DMS53 treated with DMSO at 0.1 percent for 48 hours (cell line): ENCODE data around the gene PSTPIP1.

Source experiments
- DNase-seq: peaks from one replicate; lab custom pipeline; 2025; ENCODE audit not compliant: unreplicated experiment; lab: John Stamatoyannopoulos, UW

Gene PSTPIP1

DNA sequence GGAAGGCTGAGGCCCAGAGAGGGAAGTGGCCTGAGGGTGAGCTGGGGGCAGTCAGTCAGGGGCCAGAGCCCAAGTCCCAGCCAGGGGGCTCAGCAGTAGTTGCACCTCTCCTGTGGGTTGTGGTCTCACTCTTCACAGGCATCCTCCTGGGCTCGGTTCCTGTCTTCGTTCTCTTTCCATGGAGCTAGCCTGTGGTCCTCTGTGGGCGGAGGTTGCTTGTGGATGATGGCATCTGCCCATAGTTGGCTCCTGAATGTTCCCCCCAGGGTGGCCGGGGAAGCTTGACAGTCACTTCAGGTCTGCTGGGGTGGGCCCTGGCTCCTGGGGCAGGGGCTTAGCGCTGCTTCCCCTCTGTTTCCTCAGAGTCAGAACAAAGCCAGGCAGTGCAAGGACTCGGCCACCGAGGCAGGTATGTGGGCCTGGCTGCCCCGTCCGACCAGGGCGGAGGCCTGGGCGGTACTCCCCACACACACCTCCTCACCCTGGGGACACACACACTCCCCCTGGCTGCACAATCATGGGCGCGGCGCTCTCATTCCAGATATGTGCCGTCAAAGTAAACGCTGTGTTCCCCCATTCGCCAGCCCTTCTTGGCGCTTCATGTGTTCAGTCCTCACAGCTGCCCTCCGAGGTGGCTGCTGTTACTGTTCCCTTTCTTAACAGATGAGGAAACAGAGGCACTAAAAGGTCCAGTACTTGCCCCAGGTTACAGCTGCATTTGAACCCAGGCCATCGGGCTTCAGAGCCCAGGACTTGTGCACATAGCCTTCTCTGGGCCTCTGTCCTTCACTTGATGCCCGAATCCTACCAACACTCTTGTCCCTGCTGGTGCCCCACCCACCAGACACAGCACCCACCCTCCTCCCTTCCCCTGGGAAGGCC lies 34.5 kb downstream of the PSTPIP1 start:
- no peak for DNase-seq

DNA sequence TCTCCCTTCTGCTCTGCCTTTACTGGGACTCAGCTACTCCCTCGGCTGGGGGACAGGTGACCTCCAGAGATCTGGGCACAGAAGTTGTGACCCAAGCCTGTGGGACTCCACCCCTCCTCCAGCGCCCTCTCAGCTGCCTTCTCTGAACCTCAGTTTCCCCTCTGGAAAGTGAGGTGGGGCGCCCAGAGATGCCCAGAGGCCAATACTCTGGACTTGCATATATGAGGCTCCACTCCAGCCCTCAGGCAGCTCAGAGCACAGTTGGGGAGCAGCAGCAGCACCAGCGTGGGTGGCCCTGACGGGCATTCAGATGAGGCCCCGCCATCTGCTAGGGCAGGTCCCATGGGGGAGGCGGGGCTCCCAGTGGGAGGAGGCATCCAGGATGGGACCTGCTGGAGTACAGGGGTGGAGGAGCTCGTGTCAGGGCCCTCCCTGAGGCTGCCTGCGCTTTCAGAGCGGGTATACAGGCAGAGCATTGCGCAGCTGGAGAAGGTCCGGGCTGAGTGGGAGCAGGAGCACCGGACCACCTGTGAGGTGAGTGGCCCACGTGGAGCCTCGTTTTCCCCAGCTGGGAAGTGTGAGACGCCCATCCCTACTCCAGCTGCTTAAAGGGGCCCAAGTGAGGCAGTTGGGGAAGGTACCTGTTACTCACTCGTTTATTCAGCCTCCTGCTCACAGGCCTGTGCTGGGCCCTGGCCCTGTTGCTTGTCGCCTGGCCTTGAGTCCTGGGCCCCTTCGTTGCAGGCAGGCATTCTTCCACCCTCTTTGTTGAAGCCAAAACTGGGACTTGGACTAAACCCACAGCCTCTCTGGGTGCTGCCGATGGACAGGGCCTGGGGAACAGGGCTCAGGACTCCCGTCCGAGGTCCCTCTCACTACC lies 35.4 kb downstream of the PSTPIP1 start:
- no peak for DNase-seq

DNA sequence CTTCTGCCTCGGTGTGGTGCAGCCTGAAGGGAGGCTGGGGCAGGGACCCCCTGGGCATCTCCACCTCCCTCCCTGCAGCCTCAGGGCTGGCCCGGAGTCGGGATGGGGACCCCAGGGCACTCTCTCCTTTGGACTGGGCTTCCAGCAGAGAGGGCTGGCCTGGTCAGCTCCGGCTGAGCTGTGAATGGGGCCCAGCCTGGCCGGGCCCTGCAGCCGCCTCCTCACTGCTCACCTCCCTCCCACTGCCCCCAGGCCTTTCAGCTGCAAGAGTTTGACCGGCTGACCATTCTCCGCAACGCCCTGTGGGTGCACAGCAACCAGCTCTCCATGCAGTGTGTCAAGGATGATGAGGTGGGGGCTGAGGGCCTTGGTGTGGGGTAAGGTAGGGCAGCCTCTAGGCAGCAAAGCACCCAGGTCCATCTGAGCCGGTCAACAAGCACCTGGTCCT lies 36.0 kb downstream of the PSTPIP1 start:
- no peak for DNase-seq

DNA sequence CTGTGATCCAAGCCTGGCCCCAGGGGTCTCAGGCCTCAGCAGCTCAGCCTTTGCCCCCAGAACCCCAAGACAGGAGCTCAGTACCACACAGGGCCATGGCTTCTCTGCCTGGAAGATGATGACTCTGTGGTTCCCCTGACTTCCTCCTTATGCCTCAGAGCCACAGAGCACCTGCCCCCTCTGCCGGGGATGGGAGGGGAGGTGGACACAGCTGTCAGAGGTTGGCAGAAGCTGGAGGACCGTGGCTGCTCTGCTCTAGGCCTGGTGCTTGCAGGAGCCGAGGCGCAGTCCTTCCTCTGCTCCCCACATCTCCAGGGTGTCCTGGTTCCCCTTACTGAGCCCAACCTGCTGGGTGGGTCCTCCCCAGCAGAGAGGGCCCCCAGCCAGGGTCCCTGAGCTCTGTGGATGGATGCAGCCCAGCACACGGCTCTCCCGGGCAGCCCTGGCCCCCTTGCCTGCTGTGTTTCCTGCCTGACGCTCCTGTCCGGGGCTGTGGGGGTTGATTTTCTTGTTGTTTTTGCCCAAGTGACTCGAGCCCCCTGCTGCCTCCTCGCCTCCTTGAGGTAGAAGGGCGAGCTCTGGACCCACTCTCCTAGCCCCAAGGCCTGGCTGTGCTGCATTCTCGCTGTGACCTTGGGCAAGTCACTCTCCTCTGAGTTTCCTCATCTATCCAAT lies 36.6 kb downstream of the PSTPIP1 start:
- peak; percentile 33 for DNase-seq

DNA sequence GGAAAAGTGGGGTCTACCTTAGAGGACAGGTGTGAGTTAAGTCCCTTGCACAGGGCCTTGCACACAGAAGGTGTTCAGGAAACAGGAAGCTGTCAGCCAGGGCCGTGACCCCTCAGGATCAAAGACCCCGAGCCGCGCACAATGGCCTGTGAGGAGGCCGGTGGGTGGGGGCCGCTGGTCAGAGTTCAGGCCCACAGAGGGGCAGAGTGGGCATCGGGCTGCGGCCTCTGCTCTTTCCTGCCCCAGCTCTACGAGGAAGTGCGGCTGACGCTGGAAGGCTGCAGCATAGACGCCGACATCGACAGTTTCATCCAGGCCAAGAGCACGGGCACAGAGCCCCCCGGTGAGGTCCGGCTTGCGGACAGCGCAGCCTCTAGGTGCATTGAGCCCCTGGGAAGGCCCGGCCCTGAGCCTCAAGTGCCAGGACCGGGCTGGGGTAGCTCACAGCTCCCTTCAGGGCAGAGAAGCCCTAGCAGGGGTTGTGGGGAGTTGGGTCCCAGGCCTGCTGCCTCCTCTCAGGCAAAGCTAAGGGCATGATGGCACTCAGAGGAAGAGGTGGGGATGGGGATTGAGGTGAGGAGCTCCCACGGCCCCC lies 37.2 kb downstream of the PSTPIP1 start:
- DNase-seq, result no peak

DNA sequence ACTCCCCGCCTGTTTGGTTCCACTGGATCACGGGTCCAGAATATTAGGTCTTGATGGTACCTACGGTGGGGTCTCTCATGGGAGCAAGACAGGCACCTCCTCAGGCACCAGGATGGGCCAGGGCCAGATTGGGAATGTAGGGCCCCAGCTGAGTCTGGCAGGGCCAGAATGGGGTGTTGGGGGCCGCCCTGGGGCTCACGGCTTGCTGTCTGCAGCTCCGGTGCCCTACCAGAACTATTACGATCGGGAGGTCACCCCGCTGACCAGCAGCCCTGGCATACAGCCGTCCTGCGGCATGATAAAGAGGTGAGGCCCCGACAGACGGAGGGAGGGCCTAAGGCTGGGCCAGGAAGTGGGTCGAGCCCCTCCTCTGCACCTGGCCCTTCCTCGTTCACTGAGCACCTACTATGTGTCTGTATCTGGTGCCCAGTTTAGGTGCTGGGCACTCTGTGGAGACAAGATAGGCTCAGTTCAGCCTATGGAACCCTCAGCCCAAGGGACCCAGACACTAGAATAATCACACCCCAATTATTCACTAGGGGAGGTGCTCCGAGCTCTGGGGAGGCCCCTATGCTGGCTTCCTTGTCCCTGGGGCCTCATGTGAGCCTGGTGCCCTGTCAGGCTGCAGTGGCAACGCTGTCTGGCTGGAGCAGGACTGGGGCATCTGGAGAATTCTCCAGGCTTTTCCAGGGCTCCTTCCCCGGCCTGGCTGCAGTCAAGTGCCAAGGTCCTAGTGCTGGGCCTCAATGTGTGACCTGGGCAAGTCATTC lies 37.9 kb downstream of the PSTPIP1 start:
- no peak for DNase-seq

DNA sequence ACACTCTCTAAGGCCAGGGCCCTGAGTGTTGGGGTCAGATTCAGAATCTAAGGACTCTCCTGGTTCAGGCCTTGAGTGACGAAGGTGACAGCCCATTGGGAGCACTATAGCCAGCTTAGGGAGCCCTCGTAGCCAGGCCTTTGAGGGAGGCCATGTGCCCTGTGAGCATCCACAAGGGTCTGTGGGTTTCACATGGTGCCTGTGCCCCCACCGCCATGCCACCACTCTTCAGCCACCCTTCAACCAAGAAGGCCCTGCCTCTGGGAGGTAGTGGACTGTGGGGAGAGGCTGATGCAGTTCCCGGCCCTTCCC lies 38.4 kb downstream of the PSTPIP1 start:
- DNase-seq, result no peak

DNA sequence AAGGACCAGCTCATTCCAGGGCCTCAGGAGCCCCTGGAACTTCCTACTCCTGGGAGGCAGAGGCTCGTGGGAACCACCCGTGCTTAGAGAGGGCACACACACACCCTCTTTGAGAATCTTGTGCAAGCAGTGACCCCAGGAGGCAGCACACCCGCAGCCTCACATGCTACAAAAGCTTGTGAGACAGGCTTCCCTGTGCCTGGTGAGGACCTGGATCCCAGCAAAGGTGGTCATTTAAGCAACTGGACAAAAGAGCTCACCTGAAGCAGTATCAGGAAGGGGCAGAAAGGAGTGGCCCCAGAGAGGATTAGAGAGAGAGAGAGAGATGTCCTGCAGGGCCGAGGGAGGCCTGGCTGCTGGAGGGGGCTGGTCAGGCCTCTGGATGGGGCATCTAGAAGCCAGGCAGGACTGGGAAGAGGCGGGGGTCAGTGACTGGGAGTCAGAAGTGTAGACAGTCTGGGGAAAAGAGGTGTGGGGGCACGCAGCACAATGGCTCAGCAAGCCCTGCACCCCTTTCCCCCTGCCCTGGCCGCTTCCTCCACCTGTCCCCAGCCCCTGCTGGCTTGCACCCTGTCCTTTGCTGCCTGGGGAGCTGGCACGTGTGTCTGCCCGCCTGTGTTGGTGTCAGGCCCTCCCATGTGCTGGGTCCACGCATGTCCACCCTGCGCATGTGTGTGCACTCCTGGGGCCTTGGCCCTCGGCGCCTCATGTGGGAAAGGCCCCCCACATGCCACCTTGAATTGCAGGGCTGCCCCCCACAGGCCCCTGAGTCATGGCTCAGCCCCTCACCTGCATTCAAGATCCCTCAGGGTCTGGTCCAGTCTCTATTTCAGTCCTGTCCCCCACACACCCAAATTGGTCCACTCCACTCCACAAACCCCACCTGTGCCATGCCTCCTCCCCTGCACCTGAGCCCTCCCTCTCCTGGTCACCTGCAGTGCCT lies 39.1 kb downstream of the PSTPIP1 start:
- no peak for DNase-seq

DNA sequence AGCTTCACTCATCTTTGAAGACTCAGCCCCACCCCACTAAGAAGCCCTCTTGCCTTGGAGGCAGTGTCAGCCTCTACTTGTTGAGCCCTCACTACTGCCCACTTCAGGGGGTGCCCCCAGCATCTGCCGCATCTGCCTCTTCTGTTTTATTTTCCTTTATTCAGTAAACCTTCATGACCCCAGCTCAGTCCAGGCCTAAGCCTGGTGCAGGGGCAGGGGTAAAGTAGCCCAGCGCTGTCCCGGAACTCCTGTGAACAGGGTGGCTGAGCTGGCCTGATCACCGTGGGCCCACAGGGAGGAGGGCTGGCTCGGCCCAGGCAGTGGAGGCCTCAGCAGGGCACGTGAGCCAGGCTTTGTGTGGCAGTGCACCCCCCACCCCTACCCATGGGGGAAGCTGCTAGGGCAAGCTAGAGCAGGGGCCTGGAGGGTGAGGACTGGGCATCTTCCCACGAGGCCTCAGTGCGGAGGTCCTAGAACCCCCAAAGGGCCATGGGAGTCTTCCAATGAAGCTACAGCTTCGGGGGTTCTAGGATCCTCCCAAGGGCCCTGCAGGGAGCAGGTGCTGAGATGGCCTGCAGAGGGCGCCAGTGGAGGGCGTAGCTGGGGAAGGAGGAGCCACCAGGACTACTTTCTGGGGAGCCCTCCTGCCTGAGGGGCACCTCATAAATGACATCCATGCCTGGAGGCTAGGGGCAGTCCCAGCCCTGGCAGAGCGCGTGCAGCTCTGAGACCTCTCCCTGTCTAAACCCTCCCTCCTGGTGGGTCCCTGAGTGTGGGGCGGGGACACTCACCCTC lies 40.0 kb downstream of the PSTPIP1 start:
- DNase-seq, result no peak

DNA sequence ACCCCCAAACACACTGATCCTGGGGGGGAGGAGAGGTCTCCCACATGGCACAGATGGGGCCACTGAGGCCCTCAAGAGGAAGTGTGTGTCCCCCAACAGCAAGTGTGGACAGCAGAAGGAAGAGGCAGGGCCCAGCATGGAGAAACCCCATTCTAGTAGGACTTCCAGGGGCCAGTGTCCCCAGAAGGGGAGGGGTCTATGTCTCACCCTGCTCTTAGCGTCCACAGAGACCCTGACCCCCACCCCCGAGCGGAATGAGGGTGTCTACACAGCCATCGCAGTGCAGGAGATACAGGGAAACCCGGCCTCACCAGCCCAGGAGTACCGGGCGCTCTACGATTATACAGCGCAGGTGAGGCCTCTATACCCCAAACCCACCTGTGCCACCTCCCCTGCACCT lies 40.7 kb downstream of the PSTPIP1 start:
- DNase-seq, result no peak

DNA sequence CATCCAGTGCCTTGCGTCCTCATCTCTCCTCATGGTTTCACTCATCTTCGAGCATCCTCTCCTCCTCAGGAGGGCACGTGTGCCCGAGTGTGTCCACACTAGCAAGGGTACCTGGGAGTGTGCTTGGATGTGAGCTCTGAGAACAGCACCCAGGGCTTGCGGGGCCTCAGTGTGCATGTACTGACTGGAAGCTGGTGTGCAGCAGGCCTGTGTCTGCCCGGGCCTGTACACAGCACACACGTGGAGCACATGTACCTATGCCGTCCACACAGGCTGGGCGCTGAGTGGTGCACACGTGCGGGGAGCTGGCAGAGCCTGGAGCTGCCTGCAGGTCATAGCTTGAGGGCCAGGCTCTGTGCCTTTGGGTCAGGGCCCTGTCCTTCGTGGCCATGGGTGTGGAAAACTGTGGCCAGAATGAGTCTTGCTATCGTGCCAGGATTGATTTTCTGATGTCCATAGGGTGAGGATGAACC lies 41.1 kb downstream of the PSTPIP1 start:
- no peak for DNase-seq

DNA sequence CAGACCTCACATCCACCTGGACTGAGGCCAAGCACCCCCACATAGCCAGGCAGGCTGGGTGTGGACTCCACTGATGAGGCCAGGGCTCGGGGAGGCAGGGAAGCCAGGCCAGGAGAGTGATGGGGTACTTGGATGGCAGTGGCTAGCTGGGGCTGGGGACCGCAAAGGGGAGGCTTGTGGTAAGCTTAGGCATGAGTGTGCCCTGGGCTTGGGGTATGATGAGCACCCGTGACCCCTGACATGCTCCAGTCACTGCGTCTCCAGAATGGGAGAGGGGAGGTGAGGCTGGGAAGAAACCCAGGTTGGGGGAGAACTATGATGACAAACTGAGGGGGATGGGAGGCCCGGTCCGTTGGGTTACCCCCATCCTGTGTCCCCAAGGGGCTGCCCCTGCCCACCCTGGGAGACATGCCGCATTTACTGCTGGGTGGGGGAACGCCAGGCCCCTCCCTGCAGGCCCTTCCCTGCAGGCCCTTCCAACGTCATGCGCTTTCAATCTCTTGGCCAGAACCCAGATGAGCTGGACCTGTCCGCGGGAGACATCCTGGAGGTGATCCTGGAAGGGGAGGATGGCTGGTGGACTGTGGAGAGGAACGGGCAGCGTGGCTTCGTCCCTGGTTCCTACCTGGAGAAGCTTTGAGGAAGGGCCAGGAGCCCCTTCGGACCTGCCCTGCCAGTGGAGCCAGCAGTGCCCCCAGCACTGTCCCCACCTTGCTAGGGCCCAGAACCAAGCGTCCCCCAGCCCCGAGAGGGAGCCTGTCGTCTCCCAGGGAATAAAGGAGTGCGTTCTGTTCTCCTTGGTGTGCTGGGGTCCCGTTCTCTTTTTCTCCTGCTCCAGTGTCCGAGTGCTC lies 41.8 kb downstream of the PSTPIP1 start:
- no peak for DNase-seq

DNA sequence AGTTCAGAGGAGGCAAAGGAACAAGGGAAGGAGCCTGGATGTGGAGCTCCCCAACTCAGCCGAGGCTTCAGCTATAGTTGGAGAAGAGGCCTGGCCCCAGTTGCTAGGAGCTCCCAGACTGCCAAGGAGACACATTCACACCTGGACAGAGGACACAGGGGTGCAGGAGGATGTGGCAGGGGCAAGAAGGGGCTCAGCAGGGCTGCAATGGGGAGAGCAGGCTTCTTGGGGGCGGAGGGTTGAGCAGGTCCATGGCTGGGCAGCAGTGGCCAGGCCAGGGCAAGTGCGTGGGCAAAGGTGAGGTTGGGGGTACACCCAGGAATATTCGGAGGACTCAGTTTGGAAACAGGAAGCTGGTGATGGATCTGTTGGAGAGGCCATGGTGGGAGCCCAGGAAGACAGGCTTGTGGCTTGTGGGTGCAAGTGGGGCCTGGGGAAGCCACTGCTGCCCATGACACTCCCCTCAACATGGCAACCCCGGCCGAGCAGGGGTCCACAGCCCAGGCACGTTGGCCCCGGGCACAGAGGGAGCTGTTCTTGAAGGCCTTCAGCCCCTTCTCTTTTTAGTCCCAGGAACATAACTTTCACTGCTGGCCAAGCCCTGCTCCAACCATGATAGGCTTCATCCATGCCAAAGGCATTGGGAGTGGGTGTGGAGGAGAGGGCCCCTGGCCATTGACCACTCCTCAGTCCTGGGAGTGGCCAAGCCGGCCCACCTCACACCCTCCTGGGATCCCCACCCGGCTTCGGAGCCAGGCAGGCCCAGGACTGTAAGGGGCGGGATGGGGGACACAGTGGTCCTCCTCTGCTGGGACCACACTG lies 42.7 kb downstream of the PSTPIP1 start:
- no peak for DNase-seq

DNA sequence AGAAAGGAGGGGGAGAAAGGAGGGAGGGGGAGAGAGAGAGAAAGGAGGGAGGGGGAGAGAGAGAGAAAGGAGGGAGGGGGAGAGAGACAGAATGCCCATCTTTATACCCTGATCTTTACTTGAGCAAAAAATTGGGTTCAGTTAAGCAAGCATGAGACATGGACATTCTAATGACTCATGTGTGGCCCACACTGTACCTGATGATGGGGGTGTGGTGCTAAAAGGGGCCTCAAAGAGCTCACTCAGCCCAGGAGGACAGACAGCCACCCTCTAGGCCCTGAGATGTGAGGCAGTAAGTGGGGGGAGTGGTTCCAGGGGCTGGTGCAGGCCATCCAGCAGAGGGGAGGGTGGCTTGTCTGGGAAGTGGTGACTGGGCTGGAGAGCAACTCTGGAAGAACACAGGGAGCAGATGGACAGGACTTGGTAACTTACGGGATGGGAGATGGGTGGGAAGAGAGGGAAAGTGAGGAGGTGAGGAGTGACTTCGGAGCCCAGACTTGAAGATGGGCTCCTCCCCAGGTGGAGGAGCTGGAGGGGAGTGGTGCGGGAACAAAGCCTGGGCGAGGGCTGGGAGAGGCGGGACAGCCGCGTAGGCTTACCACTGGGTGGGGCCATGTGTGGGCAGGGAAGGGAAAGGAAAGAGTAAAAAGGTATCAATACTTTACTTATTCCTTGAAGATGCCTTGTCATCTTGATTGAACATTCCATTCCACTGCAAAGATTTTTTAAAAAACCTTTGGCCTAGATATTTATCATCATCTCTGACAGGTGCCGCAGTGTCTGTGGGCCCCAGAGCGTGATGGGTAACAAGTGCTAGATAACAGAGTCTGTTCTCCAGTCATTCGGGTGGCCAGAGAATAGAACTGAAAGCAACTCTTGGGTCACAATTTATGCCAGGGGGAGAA lies 43.6 kb downstream of the PSTPIP1 start:
- DNase-seq, result no peak

DNA sequence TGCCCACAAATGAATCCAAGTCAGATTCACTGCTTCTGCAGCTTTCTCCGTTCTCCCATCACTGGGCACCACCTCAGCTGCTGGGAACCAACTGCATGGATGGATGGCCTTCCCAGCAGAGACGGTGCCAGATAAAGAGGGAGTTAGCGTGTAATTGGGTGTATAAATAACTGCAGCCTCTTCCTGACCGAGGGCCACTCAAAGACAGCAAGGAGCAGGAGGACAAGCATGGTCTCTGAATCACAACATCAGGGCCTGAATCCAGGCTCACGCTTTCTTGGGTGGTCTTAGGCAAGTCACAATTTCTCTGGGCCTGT lies 44.2 kb downstream of the PSTPIP1 start:
- DNase-seq, result no peak

DNA sequence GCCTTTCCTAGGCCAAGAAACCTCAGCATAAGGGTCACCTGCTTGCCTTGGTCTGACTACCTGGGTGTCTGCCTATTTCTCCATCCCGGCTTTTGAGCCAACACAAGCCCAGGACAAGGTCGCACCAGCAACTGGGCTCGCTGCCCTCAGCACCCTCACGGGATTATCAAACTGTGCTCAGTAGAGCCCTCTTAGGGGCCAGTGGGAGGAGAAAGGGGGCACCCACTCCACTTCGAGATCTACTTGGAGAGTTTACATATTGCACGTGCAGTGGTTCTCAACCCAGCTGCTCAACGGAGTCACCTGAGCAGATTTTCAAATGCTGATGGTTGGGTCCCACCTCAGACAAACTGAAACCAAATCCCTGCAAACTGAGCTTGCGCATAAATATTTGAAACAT lies 44.9 kb downstream of the PSTPIP1 start:
- DNase-seq, result no peak
